Non-pigmented ciliary epithelial cell (primary cell): ENCODE results near the gene C6orf58.
A peak's percentile ranks its signal among the peaks of the same experiment; 100 is the strongest.

Source experiments
- DNase-seq: peaks from one replicate; pipeline ENCODE4 v3.0.0-alpha.2; 2010; ENCODE audit warnings: low read depth

Gene C6orf58

GRCh38 chr6:127576874-127577273 lies at the start of gene C6orf58:
Gene C6orf58, plus strand, starts transcription at chr6:127577174. Its CDS starts 12 bp downstream, at chr6:127577186.
- DNase-seq: no peak

DNA sequence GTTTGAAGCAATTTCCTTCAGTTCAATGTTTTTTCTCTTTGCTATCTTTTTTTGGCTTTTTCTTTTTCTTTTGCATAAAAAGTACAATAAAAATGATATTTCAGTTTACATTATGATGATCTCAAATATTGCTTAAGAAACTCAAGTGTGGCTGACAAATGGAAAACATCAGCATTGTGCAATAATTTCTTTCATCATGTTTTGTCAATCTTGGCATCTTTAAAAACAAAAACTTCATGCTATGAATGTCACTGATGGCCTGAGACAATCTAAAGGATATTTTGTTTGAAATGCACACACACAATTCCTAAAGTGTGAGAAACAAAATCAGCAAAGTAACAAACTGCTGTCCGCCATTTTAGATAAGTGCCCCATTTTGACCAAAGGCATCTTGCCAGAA lies 44.0 kb upstream of the C6orf58 start:
- DNase-seq: no peak

DNA sequence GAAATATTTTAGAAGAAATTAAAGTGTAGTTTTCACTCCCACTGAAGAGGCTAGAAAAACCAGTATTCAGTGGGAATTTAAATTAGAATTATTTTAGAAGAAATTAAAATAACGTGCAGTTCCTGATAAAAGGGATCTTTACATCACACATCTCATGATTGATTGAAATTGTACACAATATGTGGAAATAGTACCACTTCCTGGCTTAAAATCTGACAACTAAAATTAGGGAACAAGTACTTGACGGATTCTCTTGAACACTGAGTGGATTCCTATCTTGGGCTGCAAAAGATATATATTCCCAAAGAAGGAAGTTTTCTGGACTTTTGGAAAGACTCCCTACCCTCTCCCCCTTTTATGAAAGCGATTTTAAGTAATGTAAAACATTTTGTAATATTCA lies 43.2 kb upstream of the C6orf58 start:
- DNase-seq: no peak

DNA sequence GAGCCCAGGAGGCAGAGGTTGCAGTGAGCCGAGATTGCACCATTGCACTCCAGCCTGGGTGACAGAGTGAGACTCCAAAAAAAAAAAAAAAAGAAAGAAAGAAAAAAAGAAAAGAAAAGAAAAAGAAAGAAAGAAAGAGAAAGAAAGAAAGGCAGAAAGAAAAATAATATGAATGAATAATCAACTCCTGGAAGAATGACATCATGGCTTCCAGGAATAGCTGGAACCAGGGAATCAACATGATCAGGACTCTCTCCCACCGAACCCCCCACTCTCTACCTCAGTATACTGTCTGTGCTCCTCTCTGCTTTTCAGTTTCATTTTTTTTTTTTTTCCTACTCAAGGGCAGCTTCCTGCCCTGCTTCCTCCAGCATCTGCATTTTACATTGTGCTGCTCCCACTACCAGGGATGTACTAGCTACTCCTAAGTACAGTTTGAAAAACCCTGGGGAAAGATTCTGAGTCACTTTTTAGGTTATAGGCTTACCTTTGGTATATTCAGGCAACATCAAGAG lies 38.2 kb upstream of the C6orf58 start:
- no peak for DNase-seq

- DNase-seq: no peak
Measured at GRCh38 chr6:127539272-127539671, 37.7 kb upstream of the C6orf58 start.

GRCh38 chr6:127547215-127547614 lies 29.8 kb upstream of the C6orf58 start:
- DNase-seq: no peak

- DNase-seq: no peak
Measured at GRCh38 chr6:127547904-127548649, 28.9 kb upstream of the C6orf58 start.

GRCh38 chr6:127550403-127550802 lies 26.6 kb upstream of the C6orf58 start:
- peak; percentile 51 for DNase-seq

GRCh38 chr6:127554435-127555006 lies 22.5 kb upstream of the C6orf58 start:
- DNase-seq: no peak

- peak; percentile 15 for DNase-seq
Measured at GRCh38 chr6:127561660-127562059, 15.3 kb upstream of the C6orf58 start.

GRCh38 chr6:127564761-127565160 lies 12.2 kb upstream of the C6orf58 start:
- no peak for DNase-seq

DNA sequence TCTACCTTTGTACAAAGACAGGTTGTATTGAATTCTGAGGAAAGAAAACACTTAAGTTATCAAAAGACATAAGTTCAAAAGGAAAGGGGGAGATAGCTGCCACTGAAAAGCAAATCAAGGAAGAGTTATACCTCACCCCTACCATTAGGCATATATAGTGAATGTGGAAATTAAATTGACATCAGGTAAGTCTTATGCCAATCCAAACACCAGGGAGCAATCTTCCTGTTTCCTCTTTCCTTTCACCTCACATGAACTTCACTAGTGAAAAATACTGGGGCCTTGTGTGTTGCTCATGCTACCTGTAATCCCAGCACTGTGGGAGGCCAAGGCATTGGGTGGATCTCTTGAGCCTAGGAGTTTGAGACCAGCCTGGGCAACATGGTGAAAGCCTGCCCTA lies 10.9 kb upstream of the C6orf58 start:
- no peak for DNase-seq

DNA sequence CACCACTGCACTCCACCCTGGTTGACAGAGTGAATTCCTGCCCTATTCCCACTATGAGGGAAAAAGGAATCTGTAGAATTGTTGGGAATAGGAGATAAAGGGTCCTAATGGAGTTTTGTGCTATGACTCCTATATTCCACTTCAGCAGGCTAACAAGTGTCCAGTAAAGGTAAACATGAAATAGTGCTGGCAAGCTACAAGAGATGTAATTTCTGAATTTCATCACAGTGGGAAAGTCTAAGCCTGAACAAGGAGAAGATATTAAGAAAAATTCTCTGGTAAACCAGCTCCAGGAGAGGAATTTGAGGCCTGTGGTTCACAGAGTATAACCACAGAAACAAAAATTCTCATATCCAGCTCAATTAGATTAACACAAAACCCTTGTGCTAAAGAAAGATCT lies 10.3 kb upstream of the C6orf58 start:
- no peak for DNase-seq

GRCh38 chr6:127567476-127567875 lies 9.5 kb upstream of the C6orf58 start:
- DNase-seq: no peak

- no peak for DNase-seq
Measured at GRCh38 chr6:127570739-127571389, 6.1 kb upstream of the C6orf58 start.

- DNase-seq: no peak
Measured at GRCh38 chr6:127578900-127579299, 1.9 kb downstream of the C6orf58 start.

GRCh38 chr6:127581576-127581975 lies 4.6 kb downstream of the C6orf58 start:
- no peak for DNase-seq

DNA sequence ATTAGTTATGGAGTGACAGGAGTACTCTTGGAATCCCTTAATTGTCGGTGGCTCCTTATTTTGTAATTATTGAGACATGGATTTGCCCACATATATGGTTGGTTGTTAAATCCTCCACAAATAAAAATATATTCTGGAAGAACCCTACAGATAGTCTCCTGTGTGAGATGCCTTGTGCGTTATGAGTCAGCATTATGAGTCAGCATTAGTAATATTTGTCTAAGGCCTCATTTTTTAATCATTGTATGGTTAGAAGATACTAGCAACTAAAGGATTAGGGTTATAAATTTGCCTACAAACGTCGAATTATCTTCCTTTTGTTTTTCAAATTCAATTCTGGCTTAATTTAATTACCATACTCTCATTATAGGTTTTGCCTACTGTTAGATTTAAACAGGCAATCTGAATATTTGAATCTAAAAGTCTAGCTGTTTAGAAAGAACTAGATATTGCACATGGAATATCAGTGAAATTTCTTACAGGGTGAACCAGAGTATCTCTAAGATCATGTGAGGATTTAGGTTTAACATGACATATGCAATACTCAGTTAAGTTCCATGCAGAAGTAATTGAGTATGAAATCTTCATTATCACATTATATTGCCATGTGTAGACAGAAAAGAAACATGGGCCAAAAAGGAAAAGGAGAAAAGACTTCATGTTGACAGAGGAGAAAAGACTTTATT lies 5.9 kb downstream of the C6orf58 start:
- DNase-seq: peak; percentile 49

- DNase-seq: no peak
Measured at GRCh38 chr6:127585123-127585522, 8.1 kb downstream of the C6orf58 start.

- DNase-seq: no peak
Measured at GRCh38 chr6:127586372-127586771, 9.4 kb downstream of the C6orf58 start.

DNA sequence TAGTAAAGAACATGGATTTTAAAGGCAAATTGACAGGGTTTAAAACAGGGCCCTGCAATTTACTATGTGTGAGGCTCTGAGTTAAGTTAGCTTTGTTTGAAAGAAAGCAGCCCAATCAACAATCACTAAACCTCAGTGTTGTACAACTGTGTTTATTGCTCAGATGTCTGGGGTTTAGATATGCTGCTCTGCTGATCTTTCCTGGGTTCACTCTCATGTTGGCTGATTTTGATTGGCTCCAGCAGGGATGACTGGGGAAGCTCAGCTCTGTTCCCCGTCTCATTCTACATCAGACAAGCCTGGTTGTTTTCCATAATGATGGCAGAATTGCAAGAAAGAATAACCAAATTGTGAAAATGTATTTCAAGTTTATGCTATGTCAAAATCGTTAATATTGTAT lies 10.9 kb downstream of the C6orf58 start:
- no peak for DNase-seq

DNA sequence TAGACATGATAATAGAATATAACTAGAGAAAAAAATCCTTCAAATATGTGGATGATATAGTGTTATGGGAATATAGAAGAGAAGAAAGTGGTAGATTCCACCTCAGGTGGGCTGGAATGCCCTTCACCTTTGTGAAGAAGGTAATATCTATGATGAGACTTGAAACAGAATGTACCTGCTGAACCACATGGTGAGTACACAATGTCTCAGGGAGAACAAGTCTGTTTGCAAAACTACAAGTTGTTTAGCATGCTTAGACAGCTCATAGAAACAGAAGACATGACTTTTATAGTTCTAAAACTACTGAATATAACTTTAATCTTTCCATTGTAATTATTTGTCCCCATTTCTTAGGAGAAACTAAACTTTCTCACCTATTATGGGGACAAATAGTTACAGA lies 12.2 kb downstream of the C6orf58 start:
- DNase-seq: no peak

DNA sequence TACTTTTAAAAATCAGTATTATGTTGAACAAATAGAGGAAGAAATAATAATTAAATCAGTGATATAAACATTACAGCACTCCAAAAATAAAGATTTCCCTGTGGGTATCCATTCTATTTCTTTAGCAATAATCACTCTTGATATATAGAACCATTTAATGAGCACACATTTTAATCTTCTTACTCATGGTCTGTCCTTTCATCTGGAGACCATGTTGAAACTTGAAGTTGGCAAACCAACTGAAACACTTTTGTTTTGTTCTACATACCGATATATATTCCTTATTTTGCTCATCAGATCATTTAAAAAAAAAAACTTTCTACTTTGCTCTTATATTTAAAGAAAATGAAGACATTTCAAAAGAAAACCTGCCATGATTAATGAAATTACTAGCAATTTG lies 13.4 kb downstream of the C6orf58 start:
- DNase-seq: no peak
